Epidermal melanocyte (primary cell): Measurements from ENCODE around the gene SYT8.
A peak's percentile ranks its signal among the peaks of the same experiment; 100 is the strongest.
"Not testable (repeated sequence)": the region's sequence is repeated elsewhere in the genome, so short reads cannot be mapped to it uniquely, and the experiment has no call there.

Source experiments
- DNase-seq: peaks from one replicate; pipeline ENCODE4 v3.0.0; 2011; ENCODE audit warnings: low spot score; ENCODE audit not compliant: insufficient read length

Gene SYT8, protein sequence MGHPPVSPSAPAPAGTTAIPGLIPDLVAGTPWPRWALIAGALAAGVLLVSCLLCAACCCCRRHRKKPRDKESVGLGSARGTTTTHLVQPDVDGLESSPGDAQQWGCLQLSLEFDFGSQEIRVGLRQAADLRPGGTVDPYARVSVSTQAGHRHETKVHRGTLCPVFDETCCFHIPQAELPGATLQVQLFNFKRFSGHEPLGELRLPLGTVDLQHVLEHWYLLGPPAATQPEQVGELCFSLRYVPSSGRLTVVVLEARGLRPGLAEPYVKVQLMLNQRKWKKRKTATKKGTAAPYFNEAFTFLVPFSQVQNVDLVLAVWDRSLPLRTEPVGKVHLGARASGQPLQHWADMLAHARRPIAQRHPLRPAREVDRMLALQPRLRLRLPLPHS

GRCh38 chr11:1834779-1835670, at the start of gene SYT8:
Gene SYT8 (plus strand): TSS chr11:1834990. CDS start chr11:1835106, 116 bp downstream.
- DNase-seq, result no peak

GRCh38 chr11:1785749-1786413, 48.9 kb upstream of the SYT8 start:
- DNase-seq, result peak; percentile 57

DNA sequence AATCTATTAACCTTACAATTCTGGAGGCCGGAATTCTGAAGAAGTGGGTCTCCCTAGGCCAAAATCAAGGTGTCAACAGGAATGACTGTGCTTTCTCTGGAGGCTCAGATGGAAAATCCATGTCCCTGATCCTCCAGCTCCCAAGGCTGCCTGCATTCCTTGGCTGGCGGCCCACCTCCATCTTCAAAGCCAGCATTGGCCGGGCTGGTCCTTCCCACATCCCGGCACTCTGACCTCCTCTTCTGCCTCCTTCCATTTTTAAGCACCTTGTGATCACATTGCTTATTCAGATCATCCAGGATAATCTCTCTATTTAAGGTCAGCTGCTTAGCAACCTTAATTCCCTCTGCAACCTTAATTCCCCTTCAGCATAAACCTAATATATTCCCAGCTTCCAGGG, 48.3 kb upstream of the SYT8 start:
- no peak for DNase-seq

GRCh38 chr11:1791912-1792311, 42.9 kb upstream of the SYT8 start:
- DNase-seq, result no peak

DNA sequence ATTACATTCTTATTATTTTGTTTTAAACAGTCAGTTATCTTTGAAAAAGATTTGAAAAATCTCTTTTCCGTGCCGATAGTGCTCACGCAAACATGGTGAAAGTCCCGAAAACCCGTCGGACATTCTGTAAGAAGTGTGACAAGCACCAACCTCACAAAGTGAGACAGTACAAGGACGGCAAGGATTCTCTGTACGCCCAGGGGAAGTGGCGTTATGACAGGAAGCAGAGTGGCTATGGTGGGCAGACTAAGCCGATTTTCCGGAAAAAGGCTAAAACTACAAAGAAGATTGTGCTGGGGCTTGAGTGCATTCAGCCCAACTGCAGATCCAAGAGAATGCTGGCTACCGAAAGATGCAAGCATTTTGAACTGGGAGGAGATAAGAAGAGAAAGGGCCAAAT, 42.3 kb upstream of the SYT8 start:
- DNase-seq, result no peak

DNA sequence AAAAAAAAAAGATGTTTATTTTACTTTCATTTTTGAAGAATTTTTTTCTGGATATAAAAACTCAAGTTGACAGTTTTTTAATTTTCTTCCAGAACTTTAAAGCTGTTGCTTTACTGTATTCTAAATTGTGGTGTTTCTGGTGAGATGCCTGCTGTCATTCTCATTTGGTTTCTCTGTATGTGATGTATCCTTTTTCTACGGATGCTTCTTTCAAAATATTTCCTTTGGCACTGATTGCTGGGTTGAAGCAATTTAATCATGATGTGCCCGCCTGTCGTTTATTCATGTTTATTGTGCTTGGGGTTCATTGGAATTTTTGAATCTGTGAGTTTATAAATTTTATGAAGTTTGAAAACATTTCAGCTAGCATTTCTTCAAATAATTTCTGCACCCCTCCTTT, 41.7 kb upstream of the SYT8 start:
- no peak for DNase-seq

GRCh38 chr11:1796413-1797011, 38.3 kb upstream of the SYT8 start:
- no peak for DNase-seq

- DNase-seq, result no peak
These were observed 37.2 kb upstream of the SYT8 start for GRCh38 chr11:1797391-1798125.

DNA sequence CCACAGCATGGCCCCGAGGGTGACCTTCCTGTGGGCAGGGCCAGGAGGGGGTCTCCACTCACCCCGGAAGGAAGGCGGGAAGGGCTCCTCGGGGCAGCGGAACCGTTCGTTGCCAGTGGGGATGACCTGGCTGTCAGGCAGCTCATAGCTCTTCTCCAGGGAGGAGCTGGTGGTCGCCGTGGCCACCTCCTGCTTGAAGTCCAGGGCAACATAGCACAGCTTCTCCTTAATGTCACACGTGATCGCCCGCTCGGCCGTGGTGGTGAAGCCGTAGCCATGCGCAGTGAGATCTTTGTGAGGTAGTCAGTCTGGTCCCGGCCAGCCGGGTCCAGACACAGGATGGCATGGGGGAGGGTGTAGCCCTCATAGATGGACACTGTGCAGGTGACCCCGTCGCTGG, 31.5 kb upstream of the SYT8 start:
- no peak for DNase-seq

DNA sequence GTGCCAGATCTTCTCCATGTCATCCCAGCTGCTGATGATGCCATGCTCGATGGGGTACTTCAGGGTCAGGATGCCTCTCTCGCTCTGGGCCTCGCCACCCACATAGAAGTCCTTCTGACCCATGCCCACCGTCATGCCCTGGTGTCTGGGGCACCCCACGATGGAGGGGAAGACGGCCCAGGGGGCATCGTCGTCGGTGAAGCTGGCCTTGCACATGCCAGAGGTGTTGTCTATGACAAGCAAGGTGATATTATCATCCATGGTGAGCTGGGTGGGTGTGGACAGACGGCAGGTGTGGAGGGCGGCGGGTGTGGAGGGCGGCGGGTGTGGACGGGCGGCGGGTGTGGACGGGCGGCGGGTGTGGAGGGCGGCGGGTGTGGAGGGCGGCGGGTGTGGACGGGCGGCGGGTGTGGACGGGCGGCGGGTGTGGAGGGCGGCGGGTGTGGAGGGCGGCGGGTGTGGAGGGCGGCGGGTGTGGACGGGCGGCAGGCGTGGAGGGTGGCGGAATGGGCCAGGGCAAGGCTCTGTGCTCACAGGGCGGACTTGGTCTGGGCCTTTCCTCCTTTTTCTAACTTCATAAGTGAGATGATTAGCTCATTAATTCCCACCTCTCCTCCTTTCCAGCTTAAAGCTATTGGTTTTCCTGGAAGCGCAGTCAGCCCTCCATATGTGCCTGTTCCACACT, 30.8 kb upstream of the SYT8 start:
- not testable (repeated sequence) for DNase-seq

- no peak for DNase-seq
These were observed 29.3 kb upstream of the SYT8 start for GRCh38 chr11:1805525-1805924.

DNA sequence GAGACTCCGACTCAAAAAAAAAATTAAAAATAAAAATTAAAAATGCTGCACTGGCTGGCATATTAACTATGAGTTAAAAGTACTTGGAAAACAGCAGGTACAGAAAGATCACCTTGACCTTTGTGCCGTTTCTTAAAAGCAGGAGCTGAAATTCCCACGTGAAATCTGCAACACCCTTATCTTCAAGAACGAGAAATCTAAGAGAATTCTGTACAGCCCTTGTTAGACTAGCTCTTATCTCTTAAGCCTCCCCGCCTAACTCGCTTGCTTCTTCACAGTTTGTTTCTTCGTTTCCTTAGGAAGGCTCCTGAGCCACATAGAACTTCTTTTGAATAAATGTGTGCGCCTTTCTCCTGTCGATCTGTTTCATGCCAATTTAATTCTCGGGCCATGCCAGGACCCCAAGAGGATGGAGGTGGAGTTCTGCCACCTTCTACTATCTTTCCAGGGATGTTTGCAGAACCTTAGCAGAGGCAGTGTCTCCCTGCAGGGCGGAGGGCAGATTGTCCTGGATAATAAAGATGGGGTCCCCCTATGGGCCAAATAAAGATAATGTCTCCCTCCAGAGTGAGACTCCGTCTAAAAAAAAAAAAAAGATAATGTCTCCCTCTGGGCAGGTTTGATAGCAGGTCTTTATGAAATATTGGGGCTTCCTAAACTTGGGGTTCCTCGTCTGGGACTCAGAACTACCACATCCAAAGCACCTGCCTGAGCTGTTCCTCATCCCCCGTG, 27.4 kb upstream of the SYT8 start:
- no peak for DNase-seq

GRCh38 chr11:1810761-1811160, 24.0 kb upstream of the SYT8 start:
- no peak for DNase-seq

- DNase-seq, result no peak
These were observed 22.5 kb upstream of the SYT8 start for GRCh38 chr11:1812274-1812673.

DNA sequence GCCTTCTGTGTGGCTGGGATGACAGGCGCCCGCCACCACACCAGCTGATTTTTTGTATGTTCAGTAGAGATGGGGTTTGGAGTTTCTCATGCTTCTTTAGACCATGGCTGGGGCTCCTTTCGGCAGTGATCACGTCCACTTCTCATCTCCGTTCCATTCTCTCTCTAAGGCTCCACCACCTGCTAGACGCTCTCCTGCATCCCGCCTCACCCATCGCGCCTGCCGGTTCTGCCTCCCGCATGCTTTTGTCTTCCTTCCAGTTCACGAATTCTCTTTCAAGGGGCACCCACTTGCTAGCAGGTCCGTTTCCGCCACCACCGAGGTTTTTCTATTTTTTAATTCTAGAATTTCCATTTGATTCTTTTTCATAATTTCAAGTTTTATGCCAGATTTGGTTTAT, 22.0 kb upstream of the SYT8 start:
- DNase-seq, result no peak

- DNase-seq, result not testable (repeated sequence)
These were observed 21.4 kb upstream of the SYT8 start for GRCh38 chr11:1813356-1813755.

DNA sequence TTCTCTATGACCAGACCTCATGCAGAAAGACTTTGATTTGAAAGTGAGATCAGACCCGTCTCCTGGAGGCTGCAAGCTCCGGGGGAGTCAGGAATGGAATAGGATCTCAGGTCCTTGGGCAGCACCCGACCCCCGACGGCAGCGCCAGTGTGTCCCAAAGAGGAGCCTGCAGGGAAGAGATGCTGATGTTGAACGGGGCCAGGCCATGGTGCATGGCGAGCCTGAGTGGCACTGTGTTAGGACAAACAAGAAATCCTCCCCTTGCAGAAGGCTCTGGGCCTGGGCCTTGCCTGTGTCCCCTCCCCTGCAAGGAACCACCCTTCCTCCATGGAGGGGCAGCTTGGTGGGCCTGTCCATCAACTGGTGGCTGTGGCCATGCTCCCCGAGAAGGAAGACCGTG, 20.1 kb upstream of the SYT8 start:
- DNase-seq, result no peak

DNA sequence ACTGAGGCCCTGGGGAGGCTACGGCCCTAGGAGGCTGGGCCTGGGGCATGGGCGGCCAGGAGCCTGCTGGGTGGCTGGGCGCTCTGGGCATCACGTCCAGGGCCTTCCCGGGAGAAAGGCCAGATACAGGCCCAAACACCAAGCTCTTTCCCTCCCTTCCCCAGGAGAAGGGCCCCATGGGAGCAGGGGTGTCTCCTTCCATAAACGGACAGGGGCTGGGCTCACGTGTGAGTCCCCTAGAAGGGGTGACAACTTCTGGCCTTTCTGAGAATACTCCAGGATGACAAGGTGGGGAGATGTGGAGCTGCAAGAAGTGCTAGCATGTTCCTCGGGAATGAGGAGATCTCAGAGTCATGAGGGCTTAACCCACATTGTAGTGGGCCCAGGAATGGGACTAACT, 19.5 kb upstream of the SYT8 start:
- DNase-seq, result no peak

DNA sequence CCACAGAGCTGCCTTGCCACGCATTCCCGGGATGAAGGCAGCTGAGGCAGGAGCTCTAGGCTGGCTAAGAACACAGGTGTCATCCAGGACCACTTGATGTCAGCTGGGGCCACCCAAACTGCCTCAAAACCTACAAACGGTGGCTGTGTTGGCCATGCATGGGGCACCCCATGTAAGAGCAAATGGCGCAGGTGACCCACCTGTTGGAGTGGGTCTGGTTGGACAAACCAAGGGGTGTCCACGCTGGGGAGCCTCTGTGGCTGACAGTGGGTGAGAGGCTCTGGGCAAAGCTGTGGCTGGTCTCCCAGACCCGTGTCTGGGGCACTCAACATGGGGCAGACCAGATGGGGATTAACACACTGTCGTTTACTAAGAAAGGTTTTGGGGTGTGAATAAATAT, 19.0 kb upstream of the SYT8 start:
- no peak for DNase-seq

- DNase-seq, result no peak
These were observed 17.8 kb upstream of the SYT8 start for GRCh38 chr11:1817000-1817399.
